ENCODE measurements around the gene SMC1B.

GRCh38 chr22:45425101-45425500 is 11.7 kb upstream of the SMC1B start:
- no peak for TF ChIP-seq CTCF (IDR thresholded peaks at IDR 0.05)
- TF ChIP-seq POLR2A (IDR thresholded peaks at IDR 0.05): no peak
